Chondrocyte (in vitro differentiated cells): ENCODE measurements around the gene LRRC40. TPM values are rescaled to one million over a fixed set of nuclear protein-coding genes. Genes with fewer than 3 reads are reported as not detected.
A peak's percentile ranks its signal among the peaks of the same experiment; 100 is the strongest.

ENCODE experiments used
- DNase-seq: peaks from one replicate; pipeline ENCODE4 v3.0.0; 2021; ENCODE audit warnings: mixed read lengths, low spot score
- H3K27ac Mint-ChIP-seq: one replicate; pipeline ENCODE4 v1.8.0; 2021; ENCODE audit warnings: mild to moderate bottlenecking, moderate library complexity, mixed read lengths; ENCODE audit not compliant: unreplicated experiment
- H3K27me3 Mint-ChIP-seq: 2 replicates; pipeline ENCODE4 v1.8.0; 2021; ENCODE audit warnings: low read depth, mixed read lengths
- H3K36me3 Mint-ChIP-seq: 2 replicates; pipeline ENCODE4 v1.8.0; 2021; ENCODE audit warnings: low read depth, mixed read lengths
- H3K4me1 Mint-ChIP-seq: 2 replicates; pipeline ENCODE4 v1.8.0; 2021; ENCODE audit warnings: low read depth, mild to moderate bottlenecking, mixed read lengths
- H3K4me3 Mint-ChIP-seq: one replicate; pipeline ENCODE4 v1.8.0; 2021; ENCODE audit warnings: mild to moderate bottlenecking, moderate library complexity, mixed read lengths; ENCODE audit not compliant: unreplicated experiment
- H3K9me3 Mint-ChIP-seq: 2 replicates; pipeline ENCODE4 v1.8.0; 2021; ENCODE audit warnings: low read depth, mixed read lengths
- CTCF ChIP-seq: fragments of 200-600 bp; sonication (generic); IDR thresholded peaks from 2 replicates; pipeline ENCODE4 v1.5.0; 2021; ENCODE audit warnings: antibody characterized with exemption, mild to moderate bottlenecking, moderate library complexity
- total RNA-seq: library from RNA; stranded (reverse); gene quantifications from 3 replicates; pipeline ENCODE4 v1.2.1, GENCODE V29; 2021

Gene LRRC40
- total RNA-seq, 1 donor from 2014 or later: 15.7 TPM

GRCh38 chr1:70234733-70235132 is 29.4 kb upstream of the LRRC40 start:
- no peak overlapping the region for H3K27ac Mint-ChIP-seq
- peaks cover 36% of the 10 kb centered on the region for H3K36me3 Mint-ChIP-seq
- no peak for TF ChIP-seq CTCF
- H3K9me3 Mint-ChIP-seq: no peaks in the 10 kb centered on the region
- H3K4me1 Mint-ChIP-seq: no peaks in the 10 kb centered on the region
- DNase-seq: no peak
- H3K27me3 Mint-ChIP-seq: no peaks in the 10 kb centered on the region
- no peak overlapping the region for H3K4me3 Mint-ChIP-seq

- TF ChIP-seq CTCF: no peak
- Mint-ChIP-seq H3K27me3 (no peaks in the 10 kb centered on the region), H3K4me1 (peaks cover 13% of the 10 kb centered on the region), H3K4me3 (no peak overlapping the region), H3K27ac (no peak overlapping the region), H3K36me3 (peaks cover 29% of the 10 kb centered on the region), H3K9me3 (no peaks in the 10 kb centered on the region)
- DNase-seq: no peak
These were observed 26.1 kb upstream of the LRRC40 start for GRCh38 chr1:70231475-70231874.

- Mint-ChIP-seq H3K27ac (no peak overlapping the region), H3K9me3 (no peaks in the 10 kb centered on the region), H3K4me3 (no peak overlapping the region), H3K36me3 (peaks cover 24% of the 10 kb centered on the region), H3K4me1 (peaks cover 33% of the 10 kb centered on the region), H3K27me3 (no peaks in the 10 kb centered on the region)
- no peak for DNase-seq
- TF ChIP-seq CTCF: no peak
These were observed 23.3 kb upstream of the LRRC40 start for GRCh38 chr1:70228670-70229069.

- TF ChIP-seq CTCF: no peak
- DNase-seq: no peak
- H3K36me3 Mint-ChIP-seq: peaks cover 23% of the 10 kb centered on the region
- H3K27ac Mint-ChIP-seq: peak overlapping the region; percentile 63
- H3K4me3 Mint-ChIP-seq: no peak overlapping the region
- no peaks in the 10 kb centered on the region for H3K27me3 Mint-ChIP-seq
- no peaks in the 10 kb centered on the region for H3K9me3 Mint-ChIP-seq
- peaks cover 45% of the 10 kb centered on the region for H3K4me1 Mint-ChIP-seq
These were observed 22.1 kb upstream of the LRRC40 start for GRCh38 chr1:70227439-70227838.

- no peak overlapping the region for H3K27ac Mint-ChIP-seq
- TF ChIP-seq CTCF: no peak
- peaks cover 57% of the 10 kb centered on the region for H3K4me1 Mint-ChIP-seq
- DNase-seq: no peak
- no peaks in the 10 kb centered on the region for H3K27me3 Mint-ChIP-seq
- no peaks in the 10 kb centered on the region for H3K9me3 Mint-ChIP-seq
- H3K4me3 Mint-ChIP-seq: no peak overlapping the region
- H3K36me3 Mint-ChIP-seq: peaks cover 13% of the 10 kb centered on the region
These were observed 19.6 kb upstream of the LRRC40 start for GRCh38 chr1:70224954-70225353.
